Neural cell (in vitro differentiated cells): ENCODE measurements around the gene VPS54. TPM values are rescaled to one million over a fixed set of nuclear protein-coding genes. Genes with fewer than 3 reads are reported as not detected.

Experiments used
- H2AFZ ChIP-seq: fragments of 200-600, 300-800 bp; sonication (generic), shearing (Covaris generic); 2 replicates; pipeline ENCODE4 v1.6.0; 2014; ENCODE audit warnings: low read depth, mild to moderate bottlenecking, antibody characterized with exemption, low read length, moderate library complexity
- H3F3A ChIP-seq: fragments of 200-600 bp; shearing (Covaris generic); 2 replicates; pipeline ENCODE4 v1.6.1; 2016; ENCODE audit warnings: mild to moderate bottlenecking, moderate library complexity, mixed read lengths, antibody characterized with exemption, low read length; ENCODE audit not compliant: insufficient read depth, poor library complexity, severe bottlenecking
- H3K27ac ChIP-seq: fragments of 200-600, 300-800 bp; sonication (generic), shearing (Covaris generic); 2 replicates; pipeline ENCODE4 v1.5.1; 2014; ENCODE audit warnings: mild to moderate bottlenecking, low read length, moderate library complexity
- H3K27me3 ChIP-seq: fragments of 300-800, 200-600 bp; sonication (generic), shearing (Covaris generic); 2 replicates; pipeline ENCODE4 v1.6.0; 2014; ENCODE audit warnings: mild to moderate bottlenecking, low read depth, low read length, moderate library complexity; ENCODE audit not compliant: insufficient read depth
- H3K36me3 ChIP-seq: fragments of 300-800, 200-600 bp; sonication (generic), shearing (Covaris generic); 2 replicates; pipeline ENCODE4 v1.5.1; 2014; ENCODE audit warnings: mild to moderate bottlenecking, antibody characterized with exemption, low read length, moderate library complexity; ENCODE audit not compliant: insufficient read depth
- H3K4me2 ChIP-seq: fragments of 300-800, 200-600 bp; sonication (generic), shearing (Covaris generic); 2 replicates; pipeline ENCODE4 v1.6.0; 2014; ENCODE audit warnings: mild to moderate bottlenecking, low read length
- H3K4me3 ChIP-seq: fragments of 300-800, 200-600 bp; sonication (generic), shearing (Covaris generic); 2 replicates; pipeline ENCODE4 v1.5.1; 2014; ENCODE audit warnings: mild to moderate bottlenecking, low read length, moderate library complexity
- H3K79me2 ChIP-seq: fragments of 200-600 bp; shearing (Covaris generic); replicated peaks from 2 replicates; pipeline ENCODE4 v1.6.0; 2014; ENCODE audit warnings: mild to moderate bottlenecking, low read length, moderate library complexity; ENCODE audit not compliant: insufficient read depth
- H3K9ac ChIP-seq: fragments of 300-800, 200-600 bp; sonication (generic), shearing (Covaris generic); 2 replicates; pipeline ENCODE4 v1.6.1; 2016; ENCODE audit warnings: mild to moderate bottlenecking, low read length, mixed read lengths
- H3K9me2 ChIP-seq: fragments of 200-600 bp; shearing (Covaris generic); 2 replicates; pipeline ENCODE4 v1.6.1; 2016; ENCODE audit warnings: mild to moderate bottlenecking, low read length, mixed read lengths; ENCODE audit not compliant: insufficient read depth
- H3K9me3 ChIP-seq: fragments of 200-600, 300-800 bp; sonication (generic), shearing (Covaris generic); 2 replicates; pipeline ENCODE4 v1.6.1; 2016; ENCODE audit warnings: mild to moderate bottlenecking, mixed run types, low read length, moderate library complexity, mixed read lengths
- H4K20me1 ChIP-seq: fragments of 200-600 bp; shearing (Covaris generic); 2 replicates; pipeline ENCODE4 v1.6.1; 2016; ENCODE audit warnings: mild to moderate bottlenecking, mixed run types; ENCODE audit not compliant: insufficient read depth
- CTCF ChIP-seq: fragments of 450-650 bp; IDR thresholded peaks from 2 replicates; pipeline ENCODE4 v1.5.1; 2014; ENCODE audit warnings: antibody characterized with exemption, mild to moderate bottlenecking, moderate library complexity; ENCODE audit not compliant: poor library complexity, severe bottlenecking
- EP300 ChIP-seq: fragments of 450-650 bp; conservative IDR thresholded peaks from 2 replicates; pipeline ENCODE4 v1.6.1; 2014; ENCODE audit warnings: antibody characterized with exemption, mild to moderate bottlenecking, moderate library complexity; ENCODE audit not compliant: poor library complexity, severe bottlenecking
- EZH2 ChIP-seq: fragments of 200-600, 300-800 bp; shearing (Covaris generic), sonication (generic); IDR thresholded peaks from 2 replicates; pipeline ENCODE4 v1.6.1; 2014; ENCODE audit warnings: antibody characterized with exemption, low read length, borderline replicate concordance, mild to moderate bottlenecking; ENCODE audit not compliant: insufficient read depth, poor library complexity, severe bottlenecking
- MXI1 ChIP-seq: fragments of 450-650 bp; conservative IDR thresholded peaks from 2 replicates; pipeline ENCODE4 v1.6.1; 2014; ENCODE audit warnings: antibody characterized with exemption, mild to moderate bottlenecking; ENCODE audit not compliant: poor library complexity, severe bottlenecking
- POLR2AphosphoS5 ChIP-seq: IDR thresholded peaks from 2 replicates; pipeline ENCODE4 v1.6.1; 2012
- RAD21 ChIP-seq: fragments of 450-650 bp; conservative IDR thresholded peaks from 2 replicates; pipeline ENCODE4 v1.6.1; 2014; ENCODE audit warnings: antibody characterized with exemption, mild to moderate bottlenecking, moderate library complexity
- REST ChIP-seq: IDR thresholded peaks from 2 replicates; pipeline ENCODE4 v1.6.1; 2012; ENCODE audit warnings: borderline replicate concordance
- SMC3 ChIP-seq: fragments of 450-650 bp; conservative IDR thresholded peaks from 2 replicates; pipeline ENCODE4 v1.6.1; 2014; ENCODE audit warnings: antibody characterized with exemption, mild to moderate bottlenecking, moderate library complexity; ENCODE audit not compliant: poor library complexity
- TAF1 ChIP-seq: IDR thresholded peaks from 2 replicates; pipeline ENCODE4 v1.6.1; 2012; ENCODE audit warnings: low read depth
- polyA plus RNA-seq: library from polyadenylated mRNA; depleted of rRNA; stranded (reverse); fragments of >200 nt; gene quantifications from 2 replicates; pipeline ENCODE4 v1.2.3, GENCODE V29; 2014

VPS54 gene
- polyA plus RNA-seq, 1 donor from 2014 or later, result 34.2 TPM

GRCh38 chr2:63980794-63981193, 38.4 kb downstream of the VPS54 start:
- Histone ChIP-seq H3K36me3 (no peaks in the 10 kb centered on the region), H3K9me3 (no peaks in the 10 kb centered on the region), H3K79me2 (no peaks in the 10 kb centered on the region), H4K20me1 (no peaks in the 10 kb centered on the region), H3K4me3 (no peak overlapping the region), H2AFZ (no peak overlapping the region), H3F3A (no peaks in the 10 kb centered on the region), H3K27ac (no peak overlapping the region), H3K27me3 (no peaks in the 10 kb centered on the region), H3K9ac (no peak overlapping the region), H3K4me2 (no peak overlapping the region), H3K9me2 (no peaks in the 10 kb centered on the region)
- TF ChIP-seq TAF1, result no peak
- TF ChIP-seq EZH2, result no peak
- TF ChIP-seq MXI1, result no peak
- no peak for TF ChIP-seq CTCF
- no peak for TF ChIP-seq POLR2AphosphoS5
- TF ChIP-seq EP300, result no peak
- no peak for TF ChIP-seq RAD21
- no peak for TF ChIP-seq SMC3
- TF ChIP-seq REST, result no peak

- Histone ChIP-seq H3K4me2 (no peak overlapping the region), H3K4me3 (no peak overlapping the region), H3F3A (no peaks in the 10 kb centered on the region), H3K9me2 (no peaks in the 10 kb centered on the region), H4K20me1 (no peaks in the 10 kb centered on the region), H3K79me2 (no peaks in the 10 kb centered on the region), H3K27ac (no peak overlapping the region), H2AFZ (no peak overlapping the region), H3K36me3 (no peaks in the 10 kb centered on the region), H3K9ac (no peak overlapping the region), H3K9me3 (no peaks in the 10 kb centered on the region), H3K27me3 (no peaks in the 10 kb centered on the region)
- TF ChIP-seq POLR2AphosphoS5, result no peak
- no peak for TF ChIP-seq EP300
- TF ChIP-seq RAD21, result no peak
- TF ChIP-seq CTCF, result no peak
- no peak for TF ChIP-seq MXI1
Measured at GRCh38 chr2:63977904-63978303, 41.3 kb downstream of the VPS54 start.
